Measurements from ENCODE around the gene OSR1.
"Not testable (repeated sequence)": the region's sequence is repeated elsewhere in the genome, so short reads cannot be mapped to it uniquely, and the experiment has no call there.

OSR1 gene

DNA sequence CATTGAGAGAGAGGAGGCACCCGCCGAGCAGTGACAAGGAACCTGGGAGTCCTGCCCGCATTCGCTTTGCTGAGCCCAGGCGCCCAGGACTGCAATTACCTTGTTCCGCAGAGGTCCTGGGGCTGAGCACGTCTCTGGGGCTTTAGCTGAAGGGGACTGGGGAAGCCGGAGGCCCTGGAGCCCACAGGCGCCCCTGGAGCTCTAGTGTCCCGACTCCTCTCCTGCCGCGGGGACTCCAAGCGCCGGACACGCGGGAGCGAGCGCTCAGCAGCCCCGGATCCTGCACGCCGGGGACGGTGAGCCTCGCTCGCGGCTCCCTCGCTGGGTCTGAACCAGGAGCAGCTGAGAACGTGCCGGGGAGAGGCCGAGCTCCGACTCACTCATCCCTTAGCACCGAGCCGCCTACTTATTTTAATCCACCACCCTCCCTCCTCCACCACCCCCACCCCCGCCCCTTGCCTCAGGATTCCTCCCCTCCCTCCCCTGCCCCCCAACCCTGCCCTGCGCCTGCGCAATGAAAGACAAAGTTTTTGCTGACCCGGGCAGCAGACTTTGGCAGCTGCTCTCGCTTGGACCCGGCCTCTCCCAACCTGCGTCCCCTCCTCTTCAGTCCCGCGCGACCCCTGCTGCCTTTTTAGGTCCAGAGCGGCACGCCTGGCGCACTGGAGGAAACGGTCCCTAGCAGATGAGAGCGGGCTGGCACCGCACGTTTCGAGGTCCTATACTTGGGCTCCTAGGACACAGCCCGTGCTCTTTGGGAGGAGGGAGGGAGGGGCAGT lies at the start of gene OSR1:
Gene OSR1 (minus strand): TSS at position 382 of the 779 bp plus-strand sequence. CDS start 4,818 bp downstream, outside the sequence.
- DNase-seq = no peak

GRCh38 chr2:19403785-19404184 lies 45.4 kb upstream of the OSR1 start:
- DNase-seq = no peak

GRCh38 chr2:19392191-19392590 lies 33.8 kb upstream of the OSR1 start:
- DNase-seq = no peak

DNA sequence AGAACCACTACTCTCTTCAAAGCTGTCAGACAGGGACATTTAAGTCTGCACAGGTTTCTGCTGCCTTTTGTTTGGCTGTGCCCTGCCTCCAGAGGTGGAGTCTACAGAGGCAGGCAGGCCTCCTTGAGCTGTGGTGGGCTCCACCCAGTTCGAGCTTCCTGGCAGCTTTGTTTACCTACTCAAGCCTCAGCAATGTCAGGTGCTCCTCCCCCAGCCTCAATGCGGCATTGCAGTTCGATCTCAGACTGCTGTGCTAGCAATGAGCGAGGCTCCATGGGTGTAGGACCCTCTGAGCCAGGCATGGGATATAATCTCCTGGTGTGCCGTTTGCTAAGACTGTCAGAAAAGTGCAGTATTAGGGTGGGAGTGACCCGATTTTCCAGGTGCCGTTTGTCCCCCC lies 31.0 kb upstream of the OSR1 start:
- not testable (repeated sequence) for DNase-seq

- DNase-seq = no peak
Measured at GRCh38 chr2:19380532-19380931, 22.1 kb upstream of the OSR1 start.

- DNase-seq = no peak
Measured at GRCh38 chr2:19378939-19379338, 20.5 kb upstream of the OSR1 start.

DNA sequence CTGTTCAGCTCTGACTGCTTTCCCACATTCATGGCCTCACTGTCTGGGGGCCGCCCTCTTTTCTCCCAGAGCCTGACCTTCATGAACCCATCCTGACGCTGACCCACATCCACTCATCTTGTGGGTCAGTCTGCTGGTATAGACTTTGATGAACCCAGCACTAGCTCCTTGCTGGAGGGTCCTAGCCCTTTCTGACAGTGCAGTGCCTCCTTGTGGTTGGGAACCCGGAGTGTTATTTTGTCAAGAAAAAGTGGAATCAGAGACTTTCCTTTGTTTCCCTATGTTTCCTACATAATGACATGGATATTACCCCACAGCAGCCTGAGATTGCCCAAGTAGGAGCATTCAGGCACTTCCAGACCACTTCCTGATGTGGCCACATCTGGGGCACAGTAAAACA lies 19.3 kb upstream of the OSR1 start:
- no peak for DNase-seq

GRCh38 chr2:19373352-19373751 lies 14.9 kb upstream of the OSR1 start:
- DNase-seq = no peak

- no peak for DNase-seq
Measured at GRCh38 chr2:19371996-19372582, 13.7 kb upstream of the OSR1 start.

GRCh38 chr2:19369341-19369955 lies 11.0 kb upstream of the OSR1 start:
- DNase-seq = no peak

GRCh38 chr2:19368760-19369159 lies 10.3 kb upstream of the OSR1 start:
- no peak for DNase-seq

GRCh38 chr2:19367326-19367725 lies 8.9 kb upstream of the OSR1 start:
- DNase-seq = no peak

DNA sequence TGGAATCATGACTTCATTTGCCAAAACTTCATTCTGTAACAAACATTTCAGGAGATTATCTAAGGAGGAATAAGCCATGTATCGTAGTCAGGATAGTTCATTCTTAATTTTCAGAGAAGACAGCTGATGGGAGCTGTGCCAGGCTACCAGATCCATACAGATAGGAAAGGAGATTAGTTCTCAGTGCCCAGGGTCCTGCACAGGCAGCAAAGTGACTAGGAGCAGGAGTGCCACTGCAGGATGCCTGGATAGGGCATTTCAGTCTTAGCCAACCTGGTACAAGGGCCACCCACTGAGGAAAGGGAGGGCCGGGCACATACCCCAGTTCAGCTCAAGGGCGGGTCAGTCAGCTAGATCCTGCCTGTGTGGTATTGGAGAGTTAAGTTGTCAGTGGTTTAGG lies 6.7 kb upstream of the OSR1 start:
- no peak for DNase-seq

DNA sequence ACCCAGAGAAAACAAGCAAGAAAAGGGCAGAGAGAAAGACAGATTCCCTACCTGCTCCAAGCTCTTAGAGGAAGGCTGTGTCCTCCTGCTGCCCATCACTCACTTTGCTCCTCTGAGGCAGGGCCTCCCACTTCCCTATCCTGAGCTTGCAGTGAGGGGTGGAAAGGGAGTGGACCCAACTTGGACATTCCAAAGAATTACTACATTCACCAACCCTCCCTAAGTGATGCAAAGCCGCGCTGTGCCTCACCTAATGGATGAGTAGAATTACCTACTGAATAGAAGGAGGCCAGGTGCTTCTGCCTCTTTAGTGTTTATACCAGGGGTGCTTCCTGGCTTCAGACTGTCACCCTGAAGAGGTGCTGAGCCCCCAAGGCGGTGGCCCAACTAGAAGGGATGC lies 5.6 kb upstream of the OSR1 start:
- DNase-seq = peak; percentile 54

GRCh38 chr2:19363474-19363778 lies 5.0 kb upstream of the OSR1 start:
- DNase-seq = no peak

GRCh38 chr2:19362755-19363473 lies 4.5 kb upstream of the OSR1 start:
- DNase-seq = peak; percentile 76

DNA sequence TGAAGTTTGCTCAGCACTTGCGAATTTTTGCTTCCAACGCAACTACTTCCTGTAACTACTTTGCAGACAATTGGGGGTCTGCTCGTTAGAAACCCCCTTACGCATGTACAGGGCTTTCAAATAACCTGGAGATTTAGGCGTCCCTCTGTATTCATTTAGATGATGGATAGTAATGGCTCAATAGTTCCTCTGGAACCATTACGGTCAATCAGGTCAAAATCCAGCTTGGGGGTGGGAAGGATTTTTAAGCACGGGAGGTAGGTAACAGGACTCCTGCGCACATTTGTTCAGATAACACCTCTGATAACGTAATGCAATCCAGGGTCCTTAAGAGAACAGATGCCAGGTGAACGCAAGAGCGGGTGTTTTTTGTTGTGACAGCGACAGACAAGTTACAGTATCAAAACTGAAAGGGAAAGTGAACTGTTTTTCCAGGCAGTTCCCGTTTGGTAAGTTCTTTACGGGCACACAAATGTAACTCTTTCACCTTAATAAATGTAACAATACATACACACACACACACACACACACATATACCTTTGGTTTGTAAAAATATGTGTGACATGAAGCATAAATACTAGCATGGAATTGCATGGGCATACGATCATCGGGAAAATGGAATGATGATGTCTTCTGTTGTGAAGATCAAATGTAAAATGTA lies 3.8 kb upstream of the OSR1 start:
- peak; percentile 59 for DNase-seq

DNA sequence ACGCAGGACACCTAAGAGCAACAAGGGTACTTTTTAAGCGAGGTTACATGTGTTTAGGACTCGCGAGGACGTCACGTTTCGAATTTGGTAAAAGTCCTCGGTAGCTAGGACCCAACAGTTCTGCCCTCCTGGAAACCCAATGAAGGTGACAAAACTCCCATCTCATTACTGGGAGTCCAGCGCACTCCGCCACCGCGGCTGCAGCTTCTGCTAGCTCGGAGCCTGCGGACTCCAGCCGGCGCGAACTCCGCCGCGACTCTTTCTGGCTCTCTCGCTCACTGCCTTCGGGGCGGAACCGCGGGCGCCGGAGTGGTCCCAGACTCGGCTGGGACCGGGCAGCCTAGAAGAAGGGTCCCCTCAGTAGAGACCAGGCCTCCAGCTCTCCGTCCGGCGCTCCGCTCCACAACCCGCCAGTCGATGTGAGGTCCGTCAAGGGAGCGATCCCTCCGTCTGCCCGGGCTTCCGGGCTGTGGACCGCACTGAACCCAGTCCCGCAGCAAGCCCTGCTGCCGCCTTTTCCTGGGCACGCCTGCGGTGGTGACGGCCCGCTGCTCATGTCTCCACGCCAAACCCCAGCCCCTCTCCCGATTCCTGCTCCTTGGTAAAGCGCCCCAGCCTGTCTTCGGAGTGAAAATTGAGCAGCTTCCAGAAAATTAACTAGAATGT lies 3.0 kb upstream of the OSR1 start:
- DNase-seq = no peak

- DNase-seq = no peak
Measured at GRCh38 chr2:19360966-19361321, 2.5 kb upstream of the OSR1 start.

- DNase-seq = no peak
Measured at GRCh38 chr2:19360266-19360965, 2.0 kb upstream of the OSR1 start.

GRCh38 chr2:19359456-19359855 lies 1.0 kb upstream of the OSR1 start:
- DNase-seq = no peak

GRCh38 chr2:19359021-19359357 lies 566 bp upstream of the OSR1 start:
- no peak for DNase-seq

Data from activated CD8-positive, alpha-beta memory T cell treated with anti-CD3 and anti-CD28 coated beads for 24 hours (primary cell).